Esophagus (tissue), 2 donors: ENCODE measurements around the gene PPCS. TPM values are rescaled to one million over a fixed set of nuclear protein-coding genes. Genes with fewer than 3 reads are reported as not detected.

Experiments
- H3K27ac ChIP-seq, 2 donors: one replicate each; pipeline ENCODE4 v1.5.1; 2013; ENCODE audit warnings: low read depth in 2 of 2, mild to moderate bottlenecking in 2 of 2, inconsistent platforms in 1 of 2, low read length in 1 of 2, moderate library complexity in 1 of 2
- H3K27me3 ChIP-seq, 2 donors: one replicate each; pipeline ENCODE4 v1.6.1; 2013; ENCODE audit warnings: low read length in 2 of 2, control low read depth in 1 of 2, mild to moderate bottlenecking in 1 of 2; ENCODE audit not compliant: insufficient read depth in 2 of 2, control insufficient read depth in 1 of 2
- H3K36me3 ChIP-seq, 2 donors: one replicate each; pipeline ENCODE4 v1.6.1; 2013; ENCODE audit warnings: low read length in 1 of 2; ENCODE audit not compliant: control insufficient read depth in 2 of 2, insufficient read depth in 2 of 2
- H3K4me1 ChIP-seq, 2 donors: one replicate each; pipeline ENCODE4 v1.6.1; 2013; ENCODE audit warnings: low read length in 1 of 2; ENCODE audit not compliant: control insufficient read depth in 2 of 2, insufficient read depth in 2 of 2
- H3K4me3 ChIP-seq, 2 donors: one replicate each; pipeline ENCODE4 v1.5.1; 2013; ENCODE audit warnings: low read length in 2 of 2, mild to moderate bottlenecking in 2 of 2, low read depth in 1 of 2, moderate library complexity in 1 of 2
- H3K9me3 ChIP-seq, 2 donors: one replicate each; pipeline ENCODE4 v1.6.1; 2013; ENCODE audit warnings: mild to moderate bottlenecking in 2 of 2, low read depth in 1 of 2, low read length in 1 of 2, moderate library complexity in 1 of 2; ENCODE audit not compliant: control insufficient read depth in 2 of 2, insufficient read depth in 1 of 2
- WGBS, 2 donors: extraction: QIAGEN DNeasy Blood & Tissue Kit; methylation state at CpG; one replicate each; pipeline ENCODE4 v1.1.7; 2013; 5-methylcytosine and 5-hydroxymethylcytosine counted together
- polyA plus RNA-seq, 2 donors: library from polyadenylated mRNA; stranded (reverse); fragments of 200-250 nt; gene quantifications; one replicate each; pipeline ENCODE4 v1.2.3, GENCODE V29; 2013
- donor health status: healthy with polysubstance abuse.
- donor health status: Bipolar disorder and iron deficiency.

PPCS gene
- polyA plus RNA-seq, 2 donors: 68.4 to 157 TPM

GRCh38 chr1:42506576-42506975 is 50.2 kb downstream of the PPCS start:
- no peaks in the 10 kb centered on the region for H3K4me1 ChIP-seq
- H3K4me3 ChIP-seq: no peak overlapping the region
- WGBS, 2 donors: 88 to 89% methylated on average over 1 of the region's 1 CpG
- no peaks in the 10 kb centered on the region for H3K27me3 ChIP-seq
- no peak overlapping the region for H3K27ac ChIP-seq
- peaks cover 2 to 7% of the 10 kb centered on the region in 2 donors for H3K9me3 ChIP-seq
- H3K36me3 ChIP-seq: no peaks in the 10 kb centered on the region

Other genes with a start within 250 kb of the PPCS start
- 1 to 10 TPM; 7.0 to 8.8 TPM for gene FOXJ3, start 121.3 kb upstream of the PPCS start, polyA plus RNA-seq
- under 1 TPM; 0.06 to 0.12 TPM for gene RIMKLA, start 75.8 kb upstream of the PPCS start, polyA plus RNA-seq
- gene ZMYND12, start 521 bp upstream of the PPCS start, polyA plus RNA-seq: under 1 TPM; 0.24 to 0.36 TPM
- gene CCDC30, start 6.7 kb downstream of the PPCS start, polyA plus RNA-seq: under 1 TPM; 0.35 to 0.88 TPM
- gene PPIH, start 201.9 kb downstream of the PPCS start, polyA plus RNA-seq: 10 to 100 TPM; 44.9 to 48.9 TPM
- 100 to 1,000 TPM; 381 to 428 TPM for gene YBX1, start 225.9 kb downstream of the PPCS start, polyA plus RNA-seq